OCI-LY1 (cell line): ENCODE data around the gene DROSHA.

Experiments
- H2AFZ ChIP-seq: fragments of 200-600 bp; sonication (generic), shearing (Covaris generic); 2 replicates; pipeline ENCODE4 v1.6.0; 2014; ENCODE audit warnings: antibody characterized with exemption, mild to moderate bottlenecking, low read length
- H3F3A ChIP-seq: fragments of 200-600 bp; sonication (generic), shearing (Covaris generic); 2 replicates; pipeline ENCODE4 v1.6.0; 2014; ENCODE audit warnings: mild to moderate bottlenecking, antibody characterized with exemption, low read length, moderate library complexity; ENCODE audit not compliant: insufficient read depth
- H3K27ac ChIP-seq: fragments of 200-600 bp; sonication (generic); 2 replicates; pipeline ENCODE4 v1.5.1; 2014; ENCODE audit warnings: low read length, mixed run types, mild to moderate bottlenecking, low read depth; ENCODE audit not compliant: poor library complexity, severe bottlenecking
- H3K27me3 ChIP-seq: fragments of 200-600 bp; sonication (generic); 2 replicates; pipeline ENCODE4 v1.6.0; 2014; ENCODE audit warnings: antibody characterized with exemption, mild to moderate bottlenecking, low read length, moderate library complexity; ENCODE audit not compliant: insufficient read depth
- H3K36me3 ChIP-seq: fragments of 200-600 bp; sonication (generic); 2 replicates; pipeline ENCODE4 v1.6.1; 2014; ENCODE audit warnings: mild to moderate bottlenecking, antibody characterized with exemption, low read length, moderate library complexity, mixed read lengths; ENCODE audit not compliant: insufficient read depth
- H3K4me1 ChIP-seq: fragments of 200-600 bp; sonication (generic); 2 replicates; pipeline ENCODE4 v1.5.1; 2014; ENCODE audit warnings: mild to moderate bottlenecking, low read length, moderate library complexity; ENCODE audit not compliant: insufficient read depth, severe bottlenecking
- H3K4me2 ChIP-seq: fragments of 200-600 bp; sonication (generic), shearing (Covaris generic); 2 replicates; pipeline ENCODE4 v1.6.1; 2014; ENCODE audit warnings: low read length
- H3K4me3 ChIP-seq: fragments of 200-600 bp; sonication (generic); 2 replicates; pipeline ENCODE4 v1.5.1; 2014; ENCODE audit warnings: low read length, low read depth, mild to moderate bottlenecking, mixed read lengths; ENCODE audit not compliant: poor library complexity, severe bottlenecking
- H3K79me2 ChIP-seq: fragments of 200-600 bp; shearing (Covaris generic); 2 replicates; pipeline ENCODE4 v1.6.1; 2016; ENCODE audit warnings: mixed run types, low read length, mixed read lengths; ENCODE audit not compliant: insufficient read depth
- H3K9ac ChIP-seq: fragments of 200-600 bp; sonication (generic), shearing (Covaris generic); 2 replicates; pipeline ENCODE4 v1.6.1; 2014; ENCODE audit warnings: mild to moderate bottlenecking, low read length, mixed read lengths
- H3K9me2 ChIP-seq: fragments of 200-600 bp; sonication (generic), shearing (Covaris generic); 2 replicates; pipeline ENCODE4 v1.6.1; 2014; ENCODE audit warnings: low read depth, mild to moderate bottlenecking, low read length, mixed read lengths
- H3K9me3 ChIP-seq: fragments of 200-600 bp; shearing (Covaris generic); 2 replicates; pipeline ENCODE4 v1.6.1; 2014; ENCODE audit warnings: low read length, mixed read lengths
- H4K20me1 ChIP-seq: fragments of 200-600 bp; sonication (generic), shearing (Covaris generic); 2 replicates; pipeline ENCODE4 v1.6.0; 2016; ENCODE audit warnings: mild to moderate bottlenecking, low read length; ENCODE audit not compliant: insufficient read depth
- CTCF ChIP-seq: fragments of 200-600 bp; sonication (generic), shearing (Covaris generic); IDR thresholded peaks from 2 replicates; pipeline ENCODE4 v1.5.1; 2017; ENCODE audit warnings: mild to moderate bottlenecking, antibody characterized with exemption, low read length, moderate library complexity, mixed read lengths
- EZH2 ChIP-seq: fragments of 200-600 bp; sonication (generic), shearing (Covaris generic); IDR thresholded peaks from 2 replicates; pipeline ENCODE4 v1.8.0; 2017; ENCODE audit warnings: borderline replicate concordance, mixed run types, mild to moderate bottlenecking, antibody characterized with exemption, low read length, moderate library complexity, mixed read lengths

DROSHA gene

GRCh38 chr5:31471916-31472315 is 60.0 kb downstream of the DROSHA start:
- Histone ChIP-seq H3K9me2 (no peaks in the 10 kb centered on the region), H3K4me2 (no peak overlapping the region), H3K9ac (no peak overlapping the region), H4K20me1 (no peaks in the 10 kb centered on the region), H3K4me3 (no peak overlapping the region), H2AFZ (no peak overlapping the region), H3K4me1 (no peaks in the 10 kb centered on the region), H3K27me3 (no peaks in the 10 kb centered on the region), H3F3A (no peaks in the 10 kb centered on the region), H3K27ac (no peak overlapping the region), H3K36me3 (peaks cover 33% of the 10 kb centered on the region), H3K79me2 (no peaks in the 10 kb centered on the region), H3K9me3 (no peaks in the 10 kb centered on the region)
- TF ChIP-seq EZH2 (no peak), CTCF (no peak)

GRCh38 chr5:31471040-31471439 is 60.9 kb downstream of the DROSHA start:
- no peaks in the 10 kb centered on the region for H3K79me2 ChIP-seq
- H3K27ac ChIP-seq: no peak overlapping the region
- no peak overlapping the region for H3K4me2 ChIP-seq
- no peaks in the 10 kb centered on the region for H3F3A ChIP-seq
- H3K4me1 ChIP-seq: no peaks in the 10 kb centered on the region
- no peaks in the 10 kb centered on the region for H3K27me3 ChIP-seq
- H2AFZ ChIP-seq: no peak overlapping the region
- H3K9me3 ChIP-seq: no peaks in the 10 kb centered on the region
- TF ChIP-seq EZH2 (no peak), CTCF (no peak)
- no peak overlapping the region for H3K4me3 ChIP-seq
- H3K9ac ChIP-seq: no peak overlapping the region
- H4K20me1 ChIP-seq: no peaks in the 10 kb centered on the region
- peaks cover 41% of the 10 kb centered on the region for H3K36me3 ChIP-seq
- no peaks in the 10 kb centered on the region for H3K9me2 ChIP-seq

GRCh38 chr5:31470608-31471007 is 61.3 kb downstream of the DROSHA start:
- H4K20me1 ChIP-seq: no peaks in the 10 kb centered on the region
- no peaks in the 10 kb centered on the region for H3K79me2 ChIP-seq
- no peaks in the 10 kb centered on the region for H3K9me2 ChIP-seq
- H3K36me3 ChIP-seq: peaks cover 42% of the 10 kb centered on the region
- H3K4me1 ChIP-seq: no peaks in the 10 kb centered on the region
- H3K4me3 ChIP-seq: no peak overlapping the region
- H3K4me2 ChIP-seq: no peak overlapping the region
- H3K27me3 ChIP-seq: no peaks in the 10 kb centered on the region
- TF ChIP-seq EZH2: no peak
- no peak for TF ChIP-seq CTCF
- no peak overlapping the region for H2AFZ ChIP-seq
- H3K9ac ChIP-seq: no peak overlapping the region
- H3F3A ChIP-seq: no peaks in the 10 kb centered on the region
- H3K9me3 ChIP-seq: no peaks in the 10 kb centered on the region
- H3K27ac ChIP-seq: no peak overlapping the region
